ENCODE results near the gene EMX1. TPM values are rescaled to one million over a fixed set of nuclear protein-coding genes. Genes with fewer than 3 reads are reported as not detected.

The EMX1 gene
- total RNA-seq, 1 donor from 2014 or later, result not detected

DNA sequence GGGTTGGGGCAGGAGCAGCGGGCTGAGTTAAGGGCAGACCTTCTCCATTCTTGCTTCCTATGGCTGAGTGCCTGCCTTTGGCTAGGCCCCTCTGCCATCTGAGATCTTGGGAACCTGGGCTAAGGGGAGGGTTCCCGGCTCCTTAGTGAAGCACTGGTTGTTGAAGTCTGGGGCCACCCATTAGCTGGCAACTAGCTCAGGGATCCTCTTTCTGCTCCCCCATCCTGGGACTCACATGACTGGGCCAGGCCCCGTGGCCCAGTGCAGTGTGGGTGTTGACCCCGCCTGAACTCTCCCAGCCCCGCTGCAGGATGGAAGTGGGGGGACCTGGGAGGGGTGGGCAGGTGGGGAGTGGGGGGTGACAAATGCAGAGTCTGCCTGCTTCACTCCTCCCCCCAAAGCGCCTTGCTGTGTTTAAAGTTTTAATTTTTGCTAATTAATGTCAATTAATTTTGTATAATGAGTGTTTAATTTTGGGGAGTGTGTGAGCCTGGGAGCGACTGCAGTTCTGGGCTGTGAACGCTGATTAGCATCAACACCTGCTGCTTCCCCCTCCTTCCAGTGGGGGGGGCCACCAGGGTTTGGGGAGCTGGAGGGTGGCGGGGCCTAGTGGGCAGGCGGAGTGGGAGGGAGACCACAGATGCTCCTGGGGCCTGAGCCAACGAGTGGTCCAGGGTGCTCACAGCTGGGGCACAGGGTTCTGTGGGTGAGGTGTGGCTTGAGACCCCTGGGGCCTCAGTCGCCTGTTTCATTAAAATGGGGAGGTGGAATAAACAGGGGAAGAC lies 55.2 kb downstream of the EMX1 start:
- intact Hi-C loops (cut with DNase I), result no loop called here
- no peaks in the 10 kb centered on the region for H3K36me3 ChIP-seq

DNA sequence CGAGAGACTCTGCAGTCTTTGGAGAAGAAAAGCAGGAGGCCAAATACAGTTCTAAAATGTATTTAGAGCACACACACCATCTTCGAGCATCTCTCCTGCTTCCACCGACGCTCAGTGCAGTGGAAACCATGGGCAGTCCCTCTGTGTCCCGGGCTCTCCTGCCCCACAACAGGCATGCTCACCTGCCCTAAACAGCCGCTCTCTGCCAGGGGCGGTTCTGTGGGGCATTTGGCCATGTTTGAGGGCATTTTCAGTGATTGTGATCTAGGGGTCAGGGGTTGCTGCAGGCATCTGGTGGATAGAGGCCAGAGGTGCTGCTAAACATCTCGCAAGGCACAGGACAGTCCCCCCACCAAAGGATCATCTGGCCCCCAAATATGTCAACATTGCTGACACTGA lies 55.8 kb downstream of the EMX1 start:
- Histone ChIP-seq H3K9me3 (no peaks in the 10 kb centered on the region), H3K4me3 (no peak overlapping the region), H3K4me1 (no peaks in the 10 kb centered on the region), H3K36me3 (no peaks in the 10 kb centered on the region), H3K27me3 (no peaks in the 10 kb centered on the region), H3K27ac (no peak overlapping the region)
- DNase-seq (ENCODE audit: low spot score in 2 of 2), result no peak
- intact Hi-C loops (cut with DNase I), result no loop called here
- TF ChIP-seq, protein P1, sequence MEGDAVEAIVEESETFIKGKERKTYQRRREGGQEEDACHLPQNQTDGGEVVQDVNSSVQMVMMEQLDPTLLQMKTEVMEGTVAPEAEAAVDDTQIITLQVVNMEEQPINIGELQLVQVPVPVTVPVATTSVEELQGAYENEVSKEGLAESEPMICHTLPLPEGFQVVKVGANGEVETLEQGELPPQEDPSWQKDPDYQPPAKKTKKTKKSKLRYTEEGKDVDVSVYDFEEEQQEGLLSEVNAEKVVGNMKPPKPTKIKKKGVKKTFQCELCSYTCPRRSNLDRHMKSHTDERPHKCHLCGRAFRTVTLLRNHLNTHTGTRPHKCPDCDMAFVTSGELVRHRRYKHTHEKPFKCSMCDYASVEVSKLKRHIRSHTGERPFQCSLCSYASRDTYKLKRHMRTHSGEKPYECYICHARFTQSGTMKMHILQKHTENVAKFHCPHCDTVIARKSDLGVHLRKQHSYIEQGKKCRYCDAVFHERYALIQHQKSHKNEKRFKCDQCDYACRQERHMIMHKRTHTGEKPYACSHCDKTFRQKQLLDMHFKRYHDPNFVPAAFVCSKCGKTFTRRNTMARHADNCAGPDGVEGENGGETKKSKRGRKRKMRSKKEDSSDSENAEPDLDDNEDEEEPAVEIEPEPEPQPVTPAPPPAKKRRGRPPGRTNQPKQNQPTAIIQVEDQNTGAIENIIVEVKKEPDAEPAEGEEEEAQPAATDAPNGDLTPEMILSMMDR (IDR thresholded peaks at IDR 0.05), result no peak

More for the DNA sequence above, 55.2 kb downstream of the EMX1 start:
- Histone ChIP-seq H3K9me3 (no peaks in the 10 kb centered on the region), H3K27me3 (no peaks in the 10 kb centered on the region), H3K27ac (no peak overlapping the region), H3K4me1 (no peaks in the 10 kb centered on the region), H3K4me3 (no peak overlapping the region)
- TF ChIP-seq, protein P1 (IDR thresholded peaks at IDR 0.05), result no peak
- DNase-seq (ENCODE audit: low spot score in 2 of 2), result no peak

DNA sequence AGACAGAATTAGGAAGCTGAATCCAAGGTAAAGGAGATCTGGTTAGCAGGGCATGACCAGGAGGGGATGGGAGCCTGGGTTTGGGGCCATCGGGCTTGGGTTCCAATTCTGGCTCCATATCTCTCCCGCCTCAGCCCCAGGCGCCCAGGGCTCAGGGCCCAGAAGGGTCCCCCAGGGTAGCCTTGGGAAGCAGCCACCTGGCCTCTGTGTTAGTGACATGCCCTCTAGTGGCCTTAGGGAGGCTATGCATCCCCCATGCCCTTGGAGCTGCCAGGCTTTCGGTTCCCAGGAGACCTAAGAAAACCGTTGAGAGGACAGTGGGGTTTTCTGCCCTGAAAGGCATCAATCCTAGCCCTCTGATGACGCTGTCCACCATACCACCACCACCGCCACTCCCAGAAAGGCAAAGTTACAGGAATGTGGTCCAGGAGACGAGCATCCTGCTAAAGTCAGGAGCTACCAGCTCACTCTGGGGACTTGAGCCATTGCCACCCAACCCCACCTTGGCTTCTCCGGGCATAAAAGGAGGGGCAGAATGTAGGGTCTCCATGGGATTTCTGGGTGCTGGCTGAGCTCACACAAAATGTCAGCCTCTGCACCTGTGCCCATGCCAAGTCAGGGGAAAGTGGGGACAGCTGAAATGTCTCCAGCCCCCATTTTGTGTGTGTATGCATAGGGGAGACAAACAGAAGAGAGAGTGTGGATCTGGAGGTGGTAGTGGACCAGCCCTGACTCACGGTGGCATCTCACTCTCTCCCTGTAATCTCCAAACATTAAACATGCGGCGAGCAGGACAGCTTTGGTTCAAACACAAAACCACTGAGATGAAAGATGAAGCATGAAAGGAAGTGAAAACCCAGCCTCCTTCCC lies 56.5 kb downstream of the EMX1 start:
- Histone ChIP-seq H3K9me3 (no peaks in the 10 kb centered on the region), H3K27ac (no peak overlapping the region), H3K27me3 (no peaks in the 10 kb centered on the region), H3K36me3 (no peaks in the 10 kb centered on the region), H3K4me3 (no peak overlapping the region), H3K4me1 (no peaks in the 10 kb centered on the region)
- TF ChIP-seq, protein P1 (IDR thresholded peaks at IDR 0.05), result peak; percentile 5 to 65 (median 56)
- intact Hi-C loops (cut with DNase I), result no loop called here
- no peak for DNase-seq (ENCODE audit: low spot score in 2 of 2)

DNA sequence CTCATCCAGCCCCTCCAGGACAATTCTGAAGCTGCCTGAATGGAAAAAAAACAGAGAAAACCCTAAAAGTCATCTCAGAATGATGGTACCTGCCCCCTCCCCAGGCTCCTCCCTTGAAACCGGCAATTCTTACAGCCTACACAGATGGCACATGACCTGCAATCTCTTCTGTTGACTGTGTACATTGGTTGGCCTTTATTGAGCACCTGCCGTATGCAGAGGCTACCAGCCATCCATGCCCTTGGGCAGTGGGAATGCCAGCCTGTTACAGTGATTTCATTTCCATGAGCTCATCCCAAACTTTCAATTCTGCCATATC lies 57.1 kb downstream of the EMX1 start:
- TF ChIP-seq, protein P1 (IDR thresholded peaks at IDR 0.05), result no peak
- no peak for DNase-seq (ENCODE audit: low spot score in 2 of 2)
- H3K36me3 ChIP-seq, result no peaks in the 10 kb centered on the region
- no peak overlapping the region for H3K27ac ChIP-seq
- H3K27me3 ChIP-seq, result no peaks in the 10 kb centered on the region
- H3K4me1 ChIP-seq, result no peaks in the 10 kb centered on the region
- no peak overlapping the region for H3K4me3 ChIP-seq
- H3K9me3 ChIP-seq, result no peaks in the 10 kb centered on the region
- intact Hi-C loops (cut with DNase I), result no loop called here

DNA sequence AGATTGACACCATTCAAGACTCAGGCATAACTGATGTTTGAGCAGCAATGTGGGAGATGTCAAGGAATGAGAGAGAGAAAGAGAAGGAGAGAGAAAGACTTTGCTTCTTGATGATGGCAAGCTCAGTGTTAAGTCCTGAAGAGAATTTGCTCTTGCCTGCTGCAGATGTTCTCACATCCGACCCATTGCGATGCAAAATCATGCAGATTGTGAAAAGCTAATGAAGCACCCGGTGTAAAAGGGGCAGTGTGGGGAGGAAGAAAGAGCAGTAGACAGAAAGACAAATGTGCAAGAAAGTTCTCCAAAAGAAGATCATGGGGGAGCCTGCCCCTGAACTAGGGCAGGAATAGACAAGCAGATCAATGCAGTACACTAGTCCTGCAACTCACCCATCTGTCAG lies 57.7 kb downstream of the EMX1 start:
- intact Hi-C loops (cut with DNase I), result no loop called here
- TF ChIP-seq, protein P1 (IDR thresholded peaks at IDR 0.05), result no peak
- Histone ChIP-seq H3K4me1 (no peaks in the 10 kb centered on the region), H3K9me3 (no peaks in the 10 kb centered on the region), H3K36me3 (no peaks in the 10 kb centered on the region), H3K27ac (no peak overlapping the region), H3K27me3 (no peaks in the 10 kb centered on the region), H3K4me3 (no peak overlapping the region)
- DNase-seq (ENCODE audit: low spot score in 2 of 2), result no peak

All from ascending aorta (tissue), 2 donors.